ENCODE data around the gene COPS7A. TPM values are rescaled to one million over a fixed set of nuclear protein-coding genes. Genes with fewer than 3 reads are reported as not detected.

Gene COPS7A
- total and polyA plus RNA-seq, 9 of the 15 experiments (the other 6 are each of a cell fraction or from before 2014, with no cell fraction given), result 12.7 to 36.0 (median 24.3) TPM

- TF ChIP-seq, protein P1, sequence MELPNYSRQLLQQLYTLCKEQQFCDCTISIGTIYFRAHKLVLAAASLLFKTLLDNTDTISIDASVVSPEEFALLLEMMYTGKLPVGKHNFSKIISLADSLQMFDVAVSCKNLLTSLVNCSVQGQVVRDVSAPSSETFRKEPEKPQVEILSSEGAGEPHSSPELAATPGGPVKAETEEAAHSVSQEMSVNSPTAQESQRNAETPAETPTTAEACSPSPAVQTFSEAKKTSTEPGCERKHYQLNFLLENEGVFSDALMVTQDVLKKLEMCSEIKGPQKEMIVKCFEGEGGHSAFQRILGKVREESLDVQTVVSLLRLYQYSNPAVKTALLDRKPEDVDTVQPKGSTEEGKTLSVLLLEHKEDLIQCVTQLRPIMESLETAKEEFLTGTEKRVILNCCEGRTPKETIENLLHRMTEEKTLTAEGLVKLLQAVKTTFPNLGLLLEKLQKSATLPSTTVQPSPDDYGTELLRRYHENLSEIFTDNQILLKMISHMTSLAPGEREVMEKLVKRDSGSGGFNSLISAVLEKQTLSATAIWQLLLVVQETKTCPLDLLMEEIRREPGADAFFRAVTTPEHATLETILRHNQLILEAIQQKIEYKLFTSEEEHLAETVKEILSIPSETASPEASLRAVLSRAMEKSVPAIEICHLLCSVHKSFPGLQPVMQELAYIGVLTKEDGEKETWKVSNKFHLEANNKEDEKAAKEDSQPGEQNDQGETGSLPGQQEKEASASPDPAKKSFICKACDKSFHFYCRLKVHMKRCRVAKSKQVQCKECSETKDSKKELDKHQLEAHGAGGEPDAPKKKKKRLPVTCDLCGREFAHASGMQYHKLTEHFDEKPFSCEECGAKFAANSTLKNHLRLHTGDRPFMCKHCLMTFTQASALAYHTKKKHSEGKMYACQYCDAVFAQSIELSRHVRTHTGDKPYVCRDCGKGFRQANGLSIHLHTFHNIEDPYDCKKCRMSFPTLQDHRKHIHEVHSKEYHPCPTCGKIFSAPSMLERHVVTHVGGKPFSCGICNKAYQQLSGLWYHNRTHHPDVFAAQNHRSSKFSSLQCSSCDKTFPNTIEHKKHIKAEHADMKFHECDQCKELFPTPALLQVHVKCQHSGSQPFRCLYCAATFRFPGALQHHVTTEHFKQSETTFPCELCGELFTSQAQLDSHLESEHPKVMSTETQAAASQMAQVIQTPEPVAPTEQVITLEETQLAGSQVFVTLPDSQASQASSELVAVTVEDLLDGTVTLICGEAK (IDR thresholded peaks at IDR 0.05), result peak; percentile 99
- TF ChIP-seq, protein P1 (CRISPR knock-in tag; IDR thresholded peaks at IDR 0.05), result no peak
- TF ChIP-seq ZNF277 (CRISPR knock-in tag; IDR thresholded peaks at IDR 0.05; ENCODE audit: borderline replicate concordance), result no peak
- TF ChIP-seq TOE1 (IDR thresholded peaks at IDR 0.05; ENCODE audit: borderline replicate concordance), result no peak
- TF ChIP-seq TOE1 (CRISPR knock-in tag; IDR thresholded peaks at IDR 0.05; ENCODE audit: borderline replicate concordance, low read depth), result 0 out of 2 replicates have a peak, but pooled peaks have one; percentile 33
- TF ChIP-seq, protein P2, sequence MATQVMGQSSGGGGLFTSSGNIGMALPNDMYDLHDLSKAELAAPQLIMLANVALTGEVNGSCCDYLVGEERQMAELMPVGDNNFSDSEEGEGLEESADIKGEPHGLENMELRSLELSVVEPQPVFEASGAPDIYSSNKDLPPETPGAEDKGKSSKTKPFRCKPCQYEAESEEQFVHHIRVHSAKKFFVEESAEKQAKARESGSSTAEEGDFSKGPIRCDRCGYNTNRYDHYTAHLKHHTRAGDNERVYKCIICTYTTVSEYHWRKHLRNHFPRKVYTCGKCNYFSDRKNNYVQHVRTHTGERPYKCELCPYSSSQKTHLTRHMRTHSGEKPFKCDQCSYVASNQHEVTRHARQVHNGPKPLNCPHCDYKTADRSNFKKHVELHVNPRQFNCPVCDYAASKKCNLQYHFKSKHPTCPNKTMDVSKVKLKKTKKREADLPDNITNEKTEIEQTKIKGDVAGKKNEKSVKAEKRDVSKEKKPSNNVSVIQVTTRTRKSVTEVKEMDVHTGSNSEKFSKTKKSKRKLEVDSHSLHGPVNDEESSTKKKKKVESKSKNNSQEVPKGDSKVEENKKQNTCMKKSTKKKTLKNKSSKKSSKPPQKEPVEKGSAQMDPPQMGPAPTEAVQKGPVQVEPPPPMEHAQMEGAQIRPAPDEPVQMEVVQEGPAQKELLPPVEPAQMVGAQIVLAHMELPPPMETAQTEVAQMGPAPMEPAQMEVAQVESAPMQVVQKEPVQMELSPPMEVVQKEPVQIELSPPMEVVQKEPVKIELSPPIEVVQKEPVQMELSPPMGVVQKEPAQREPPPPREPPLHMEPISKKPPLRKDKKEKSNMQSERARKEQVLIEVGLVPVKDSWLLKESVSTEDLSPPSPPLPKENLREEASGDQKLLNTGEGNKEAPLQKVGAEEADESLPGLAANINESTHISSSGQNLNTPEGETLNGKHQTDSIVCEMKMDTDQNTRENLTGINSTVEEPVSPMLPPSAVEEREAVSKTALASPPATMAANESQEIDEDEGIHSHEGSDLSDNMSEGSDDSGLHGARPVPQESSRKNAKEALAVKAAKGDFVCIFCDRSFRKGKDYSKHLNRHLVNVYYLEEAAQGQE (IDR thresholded peaks at IDR 0.05; ENCODE audit: borderline replicate concordance), result peak; percentile 84
- TF ChIP-seq, protein P2 (CRISPR knock-in tag; IDR thresholded peaks at IDR 0.05; ENCODE audit: low read depth), result no peak
These were observed 34.6 kb upstream of the COPS7A start, which contains the start of gene ZNF384 (continued) for GRCh38 chr12:6688999-6689882.

All from K562 (cell line).